Nucleus accumbens (tissue), 56 donors: ENCODE data around the gene TMIE.

Source experiments
- DNase-seq, 56 donors: peaks; one replicate each; lab custom pipeline; 2025; lab: John Stamatoyannopoulos, UW

TMIE gene

GRCh38 chr3:46701181-46701939 lies at the start of gene TMIE:
Gene TMIE (plus strand): TSS chr3:46701392. CDS start chr3:46701488, 96 bp downstream.
- peak in 8 of 56 donors; percentile 35 to 64 (median 50) for DNase-seq

- DNase-seq = no peak
Observed at GRCh38 chr3:46655271-46655670, 45.9 kb upstream of the TMIE start.

- DNase-seq = no peak
Observed at GRCh38 chr3:46656778-46657556, 44.2 kb upstream of the TMIE start.

DNA sequence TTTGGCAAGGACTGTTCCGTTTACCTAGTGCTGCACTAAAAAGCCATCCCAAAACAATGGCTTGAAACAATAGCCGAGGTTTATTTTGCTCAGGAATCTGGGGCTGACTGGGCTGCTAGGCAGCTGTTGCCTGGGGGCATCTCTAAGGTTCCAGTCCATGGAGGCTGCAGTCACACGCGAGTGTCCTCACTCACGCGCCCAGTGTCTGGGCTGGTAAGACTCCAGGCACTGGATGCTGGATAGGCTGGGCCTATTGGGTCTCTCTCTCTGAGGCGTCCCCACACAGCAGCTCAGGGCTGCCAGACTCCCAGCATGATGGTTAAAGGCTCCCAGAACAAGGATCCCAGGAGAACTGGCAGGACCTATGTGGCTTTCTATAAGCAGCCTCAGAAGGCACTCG lies 41.9 kb upstream of the TMIE start:
- DNase-seq = no peak

DNA sequence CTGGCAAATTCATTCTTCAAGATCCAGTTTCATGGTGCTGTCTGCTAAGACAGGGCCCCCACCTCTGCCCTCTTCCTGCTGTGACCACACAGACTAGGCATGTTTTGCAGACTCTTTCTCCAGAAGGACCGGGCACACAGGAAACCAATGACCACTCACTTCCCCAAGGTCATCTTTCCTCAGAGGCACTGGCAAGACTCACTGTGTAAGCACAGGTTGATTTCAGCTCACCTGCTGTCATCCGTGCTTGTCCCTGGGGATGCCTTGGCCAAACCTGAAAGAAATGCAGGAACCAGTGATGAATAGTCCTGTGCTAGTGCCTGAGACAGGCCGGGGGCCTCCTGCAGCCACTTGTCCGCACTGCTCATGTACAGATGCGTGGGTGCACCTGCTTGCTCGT lies 41.2 kb upstream of the TMIE start:
- no peak for DNase-seq

- peak in 1 of 56 donors; percentile 15 for DNase-seq
Observed at GRCh38 chr3:46660543-46661523, 40.4 kb upstream of the TMIE start.

DNA sequence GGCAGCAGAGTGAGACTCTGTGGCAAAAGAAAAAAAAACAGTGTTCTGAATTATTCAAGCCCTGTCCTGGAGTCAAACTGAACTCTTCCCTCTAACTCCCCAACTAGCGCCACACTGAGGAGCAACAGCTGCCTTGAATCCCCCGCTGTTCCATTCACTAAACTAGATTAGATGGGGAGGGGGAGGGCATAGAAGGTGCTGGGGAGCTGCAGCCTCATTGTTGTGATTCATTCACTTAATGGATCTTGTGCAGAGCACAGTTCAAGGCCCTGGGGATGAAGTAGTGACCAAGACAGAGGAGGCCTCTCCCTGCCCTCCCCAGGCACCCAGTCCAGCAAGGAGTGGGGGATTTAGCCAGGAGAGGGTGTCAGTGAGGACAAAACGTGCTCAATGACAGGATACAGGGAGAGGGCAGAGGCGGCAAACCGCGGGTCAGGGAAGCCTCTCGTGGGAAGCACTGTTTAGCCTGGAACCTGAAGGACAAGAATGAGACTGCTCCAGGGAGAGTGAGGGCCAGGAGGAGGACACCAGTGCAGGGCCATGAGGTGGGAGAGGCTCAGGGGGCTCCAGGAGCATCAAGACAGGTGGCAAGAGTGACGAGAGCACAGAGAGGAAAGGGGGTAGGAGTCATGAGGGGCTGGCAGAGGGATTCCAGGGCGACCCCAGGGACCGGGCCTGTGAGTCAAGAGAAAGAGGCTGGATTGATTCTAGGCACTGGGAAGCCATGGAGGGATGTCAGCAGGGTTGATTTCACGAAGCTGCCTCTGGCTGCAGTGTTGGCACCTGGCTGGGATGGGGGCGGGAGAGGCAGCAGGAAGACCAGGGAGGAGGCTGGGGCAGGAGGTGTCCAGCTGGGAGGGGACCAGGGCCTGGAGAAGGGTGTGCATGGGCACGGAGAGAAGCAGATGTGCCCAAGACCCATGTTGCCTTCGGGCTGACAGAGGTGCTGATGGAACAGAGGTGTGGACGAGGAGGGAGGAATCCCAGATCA lies 39.1 kb upstream of the TMIE start:
- DNase-seq = no peak

DNA sequence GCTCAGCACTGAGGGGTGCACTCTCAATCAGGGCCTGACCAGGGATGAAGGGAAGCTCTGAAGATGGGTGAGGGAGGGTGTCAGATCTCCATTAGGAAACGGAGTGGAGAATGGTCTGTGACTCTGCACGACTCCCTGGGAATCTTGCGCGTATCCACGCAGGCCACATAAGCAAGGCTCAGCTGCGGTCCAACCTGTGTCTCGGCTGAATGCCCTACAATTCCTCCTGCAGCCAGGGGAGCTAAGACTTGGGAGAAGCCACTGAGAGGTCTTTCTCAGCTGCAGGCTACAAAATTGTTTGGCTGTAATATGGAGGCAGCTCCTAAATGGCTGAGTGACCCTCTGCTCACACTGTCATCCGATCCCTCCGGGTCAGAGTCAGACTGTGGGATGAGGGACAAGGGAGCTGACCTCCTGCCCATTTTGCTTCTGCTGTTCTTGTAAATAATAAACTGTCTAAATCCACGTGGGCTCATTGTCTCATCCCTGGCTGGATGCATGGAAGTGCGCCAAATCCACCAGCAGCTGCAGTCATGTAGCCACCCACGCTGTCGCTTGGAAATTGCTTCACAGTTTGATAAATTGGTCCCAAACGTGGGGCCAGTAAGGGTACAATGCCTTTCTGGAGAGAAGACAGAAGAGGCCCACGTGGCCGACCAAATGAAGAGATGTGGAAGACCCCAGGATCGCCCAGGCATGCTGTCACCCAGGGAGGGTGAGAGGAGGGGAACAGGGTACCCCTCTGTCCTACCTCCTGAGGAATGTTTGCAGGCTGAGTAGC lies 38.2 kb upstream of the TMIE start:
- peak in 15 of 56 donors; percentile 11 to 55 (median 33) for DNase-seq

GRCh38 chr3:46663591-46664135 lies 37.5 kb upstream of the TMIE start:
- DNase-seq = no peak

DNA sequence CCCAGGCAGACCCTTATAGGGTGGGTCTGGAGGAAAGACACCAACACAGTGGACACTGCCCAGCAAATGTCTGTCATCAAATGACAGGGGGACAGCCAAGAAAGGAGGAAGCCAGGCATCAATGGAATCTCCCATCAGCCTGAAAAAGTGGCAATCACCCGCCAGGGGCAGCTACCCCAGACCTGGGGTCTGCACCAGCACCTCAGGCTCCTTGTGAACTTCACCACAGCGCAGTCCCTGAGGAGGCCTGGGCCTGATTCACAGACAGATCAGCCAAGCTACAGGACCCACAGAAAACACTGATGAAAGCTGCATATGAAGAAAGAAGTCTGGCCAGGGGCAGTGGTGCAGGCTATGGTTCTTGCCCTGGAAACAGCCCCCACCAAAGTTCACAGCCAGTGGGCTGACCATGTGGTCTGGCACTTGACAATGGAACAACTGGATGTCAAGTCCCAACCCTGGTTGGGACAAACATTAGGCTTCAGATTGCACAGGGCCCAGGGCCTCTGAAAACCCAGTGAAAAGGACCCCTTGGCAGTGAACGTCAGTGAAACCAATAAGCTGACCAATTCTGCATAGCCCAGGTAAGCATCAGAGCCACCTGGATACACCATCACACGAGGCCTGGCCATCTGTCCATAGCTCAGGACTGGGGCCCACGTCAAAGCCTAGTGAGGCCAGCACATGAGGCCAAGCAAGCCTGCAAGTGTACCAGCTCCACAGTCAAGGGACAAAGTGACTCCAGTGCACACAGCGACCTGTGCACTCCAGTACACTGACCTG lies 36.8 kb upstream of the TMIE start:
- no peak for DNase-seq

DNA sequence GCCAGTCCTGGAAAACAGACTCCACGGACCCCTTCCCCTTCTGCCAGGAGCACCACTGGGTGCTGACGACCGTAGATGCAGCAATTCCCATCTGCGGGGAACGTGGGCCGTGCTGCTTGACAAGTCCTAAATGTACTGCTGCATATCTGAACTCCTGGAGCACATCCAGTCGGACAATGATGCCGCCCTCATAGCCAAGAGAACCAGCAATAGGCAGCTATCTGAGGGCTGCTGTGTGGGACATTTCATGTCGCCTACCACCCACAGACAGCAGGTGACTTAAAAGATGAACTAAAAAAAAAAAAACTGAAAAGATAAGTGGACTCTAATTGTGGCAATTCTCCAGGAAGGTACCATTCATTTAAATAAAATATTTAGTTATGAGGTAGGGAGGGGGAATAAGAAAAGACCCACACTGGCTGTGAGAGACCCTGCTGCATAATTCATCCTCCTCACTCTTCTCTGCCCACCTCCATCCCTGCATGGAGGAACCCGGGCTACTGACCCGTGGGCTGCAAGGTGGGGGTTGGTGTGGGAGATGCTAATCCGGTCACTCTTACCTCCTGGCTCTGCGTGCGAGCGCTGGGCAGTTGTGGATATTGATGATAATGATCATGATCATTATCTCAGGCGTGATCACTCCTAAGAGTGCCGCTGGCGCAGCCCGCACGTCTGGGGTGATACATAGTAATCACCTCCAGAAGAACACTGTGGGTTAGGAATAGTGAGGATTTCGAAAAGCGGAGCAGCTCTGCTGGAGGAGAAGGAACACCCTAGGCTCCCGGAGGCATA lies 36.0 kb upstream of the TMIE start:
- no peak for DNase-seq

- DNase-seq = no peak
Observed at GRCh38 chr3:46665763-46666452, 35.3 kb upstream of the TMIE start.

DNA sequence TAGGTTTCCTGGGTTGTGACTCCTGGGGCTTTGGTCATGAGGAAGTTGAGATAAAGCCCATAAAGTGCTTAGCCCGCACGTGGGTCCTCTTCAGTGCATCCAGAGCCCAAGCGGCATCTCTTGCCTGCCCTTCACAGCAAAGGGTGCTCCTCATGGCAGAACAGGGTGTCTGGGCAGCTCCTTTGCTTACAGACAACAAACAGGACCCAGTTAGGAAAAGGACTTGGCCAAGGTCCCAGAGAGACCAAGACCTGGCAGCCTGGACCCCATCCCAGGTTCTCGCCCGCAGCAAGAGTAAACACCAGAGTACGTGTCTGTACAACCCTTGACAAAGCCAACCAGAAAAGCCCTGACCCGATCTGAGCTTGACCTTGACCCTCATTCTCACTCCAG lies 34.7 kb upstream of the TMIE start:
- DNase-seq = no peak

GRCh38 chr3:46667061-46667621 lies 34.1 kb upstream of the TMIE start:
- DNase-seq = no peak

GRCh38 chr3:46667657-46668056 lies 33.5 kb upstream of the TMIE start:
- no peak for DNase-seq

DNA sequence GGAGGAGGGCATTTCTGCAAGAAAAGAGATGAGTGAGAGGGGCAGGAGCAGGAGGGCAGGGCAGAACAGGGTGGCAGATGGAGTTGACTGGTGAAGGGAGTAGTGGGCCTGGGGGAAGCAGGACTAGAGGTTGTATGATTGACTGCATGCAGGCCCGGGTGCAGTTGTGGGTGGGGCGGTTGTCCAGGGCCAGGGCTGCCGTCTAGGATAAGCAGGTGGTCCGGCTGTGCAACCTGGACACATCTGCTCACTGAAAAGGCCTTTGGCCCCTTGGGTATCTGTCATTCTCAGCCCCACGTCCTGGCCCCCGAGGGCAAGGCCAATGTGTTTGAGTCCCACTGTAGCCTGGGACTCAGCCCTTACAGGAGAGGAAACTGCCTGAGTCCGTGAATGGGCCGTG lies 33.1 kb upstream of the TMIE start:
- DNase-seq = no peak
